Neuronal stem cell (in vitro differentiated cells): Measurements from ENCODE around the gene PSMD6.

ENCODE experiments used
- DNase-seq: peaks from one replicate; pipeline ENCODE4 v3.0.0-alpha.2; 2013; ENCODE audit warnings: low spot score
- H2AFZ ChIP-seq: one replicate; pipeline ENCODE4 v1.6.1; 2013; ENCODE audit warnings: mild to moderate bottlenecking, low read length, inconsistent platforms
- H2AK5ac ChIP-seq: 2 replicates; pipeline ENCODE4 v1.6.1; 2013; ENCODE audit warnings: low read depth, mild to moderate bottlenecking, inconsistent platforms, low read length, moderate library complexity, mixed read lengths
- H2BK120ac ChIP-seq: 2 replicates; pipeline ENCODE4 v1.6.1; 2013; ENCODE audit warnings: low read depth, mild to moderate bottlenecking, inconsistent platforms, low read length, moderate library complexity, mixed read lengths
- H2BK12ac ChIP-seq: one replicate; pipeline ENCODE4 v1.6.1; 2013; ENCODE audit warnings: low read length, inconsistent platforms
- H2BK15ac ChIP-seq: 2 replicates; pipeline ENCODE4 v1.6.1; 2013; ENCODE audit warnings: mild to moderate bottlenecking, low read length, inconsistent platforms, mixed read lengths
- H2BK5ac ChIP-seq: one replicate; pipeline ENCODE4 v1.6.1; 2013; ENCODE audit warnings: inconsistent platforms, mild to moderate bottlenecking, low read length, moderate library complexity
- H3K14ac ChIP-seq: one replicate; pipeline ENCODE4 v1.6.1; 2013; ENCODE audit warnings: low read length, inconsistent platforms
- H3K18ac ChIP-seq: 2 replicates; pipeline ENCODE4 v1.6.1; 2013; ENCODE audit warnings: low read length, inconsistent platforms
- H3K23ac ChIP-seq: 2 replicates; pipeline ENCODE4 v1.6.1; 2013; ENCODE audit warnings: low read depth, mild to moderate bottlenecking, mixed read lengths, low read length, inconsistent platforms; ENCODE audit not compliant: poor library complexity
- H3K27ac ChIP-seq: replicated peaks from 3 replicates; pipeline ENCODE4 v1.5.1; 2013; ENCODE audit warnings: low read length, inconsistent platforms
- H3K27me3 ChIP-seq, 3 experiments: 2 replicates each; pipeline ENCODE4 v1.6.1; 2013; ENCODE audit warnings: low read length in 3 of 3, mild to moderate bottlenecking in 2 of 3, inconsistent platforms in 1 of 3, low read depth in 1 of 3, mixed read lengths in 1 of 3, moderate library complexity in 1 of 3; ENCODE audit not compliant: control insufficient read depth in 3 of 3, insufficient read depth in 3 of 3
- H3K36me3 ChIP-seq, 2 donors: replicated peaks in 1 of 2; 2 replicates each; pipeline ENCODE4 v1.6.1; 2013; ENCODE audit warnings: low read length in 2 of 2; ENCODE audit not compliant: control insufficient read depth in 2 of 2, insufficient read depth in 2 of 2
- H3K4ac ChIP-seq: 2 replicates; pipeline ENCODE4 v1.6.1; 2013; ENCODE audit warnings: inconsistent platforms, mild to moderate bottlenecking, low read length, moderate library complexity
- H3K4me1 ChIP-seq, 2 donors: 1 replicate in 1 of 2; 2 replicates in 1 of 2; pipeline ENCODE4 v1.6.1; 2013; ENCODE audit warnings: low read length in 2 of 2, low read depth in 1 of 2; ENCODE audit not compliant: control insufficient read depth in 2 of 2, insufficient read depth in 1 of 2
- H3K4me2 ChIP-seq: one replicate; pipeline ENCODE4 v1.6.1; 2013; ENCODE audit warnings: mild to moderate bottlenecking, low read length, inconsistent platforms; ENCODE audit not compliant: insufficient read depth, poor library complexity, severe bottlenecking
- H3K4me3 ChIP-seq, 2 donors: 2 replicates each; pipeline ENCODE4 v1.5.1; 2013; ENCODE audit warnings: low read length in 2 of 2, mild to moderate bottlenecking in 2 of 2, inconsistent platforms in 1 of 2, moderate library complexity in 1 of 2
- H3K79me1 ChIP-seq: one replicate; pipeline ENCODE4 v1.6.1; 2013; ENCODE audit warnings: low read depth, mild to moderate bottlenecking, inconsistent platforms, low read length, moderate library complexity
- H3K9ac ChIP-seq: one replicate; pipeline ENCODE4 v1.6.1; 2013; ENCODE audit warnings: mild to moderate bottlenecking, low read depth, low read length, inconsistent platforms; ENCODE audit not compliant: poor library complexity
- H3K9me3 ChIP-seq, 2 donors: replicated peaks in 1 of 2; 2 replicates each; pipeline versions ENCODE3 to v1.6.1; 2013; ENCODE audit warnings: low read length in 2 of 2, mild to moderate bottlenecking in 2 of 2, inconsistent platforms in 1 of 2, low read depth in 1 of 2, mixed read lengths in 1 of 2, moderate library complexity in 1 of 2; ENCODE audit not compliant: control insufficient read depth in 2 of 2, insufficient read depth in 1 of 2
- H4K8ac ChIP-seq: one replicate; pipeline ENCODE4 v1.6.1; 2013; ENCODE audit warnings: low read depth, mild to moderate bottlenecking, inconsistent platforms, low read length, moderate library complexity
- H4K91ac ChIP-seq: one replicate; pipeline ENCODE4 v1.6.1; 2013; ENCODE audit warnings: low read length, low read depth, mild to moderate bottlenecking, inconsistent platforms; ENCODE audit not compliant: poor library complexity
- WGBS, 2 donors: extraction: QIAGEN DNeasy Blood & Tissue Kit; methylation state at CpG; one replicate each; pipeline ENCODE4 v1.1.7; 2013; ENCODE audit warnings: missing lambda C conversion rate in 2 of 2, mixed read lengths in 1 of 2; ENCODE audit not compliant: insufficient read length in 2 of 2, insufficient replicate concordance in 1 of 2; ENCODE audit errors: extremely low coverage in 2 of 2; 5-methylcytosine and 5-hydroxymethylcytosine counted together

The PSMD6 gene

GRCh38 chr3:63980830-63981498 lies 42.3 kb downstream of the PSMD6 start:
- no peak overlapping the region for H2BK12ac ChIP-seq
- no peak overlapping the region for H2BK15ac ChIP-seq
- no peak overlapping the region for H2BK5ac ChIP-seq
- no peak overlapping the region for H2AK5ac ChIP-seq
- no peak for DNase-seq
- H3K4me3 ChIP-seq = no peak overlapping the region
- H3K14ac ChIP-seq = no peak overlapping the region
- H3K9me3 ChIP-seq = no peaks in the 10 kb centered on the region
- H2BK120ac ChIP-seq = no peak overlapping the region
- no peak overlapping the region for H4K91ac ChIP-seq
- no peak overlapping the region for H3K27ac ChIP-seq
- H3K36me3 ChIP-seq = peaks cover 19 to 62% of the 10 kb centered on the region in 2 donors
- H4K8ac ChIP-seq = no peak overlapping the region
- peak overlapping the region; percentile 2 for H3K18ac ChIP-seq
- H3K79me1 ChIP-seq = peaks cover 3% of the 10 kb centered on the region
- no peaks in the 10 kb centered on the region for H3K27me3 ChIP-seq
- no peak overlapping the region for H3K9ac ChIP-seq
- peaks cover 0 to 21% of the 10 kb centered on the region in 2 donors for H3K4me1 ChIP-seq
- no peak overlapping the region for H2AFZ ChIP-seq
- no peak overlapping the region for H3K23ac ChIP-seq
- WGBS, 2 donors = no CpG with 5 or more reads among the region's 8 CpGs
- no peak overlapping the region for H3K4me2 ChIP-seq
- no peak overlapping the region for H3K4ac ChIP-seq

- peaks cover 4 to 18% of the 10 kb centered on the region in 2 donors for H3K4me1 ChIP-seq
- H3K9me3 ChIP-seq = no peaks in the 10 kb centered on the region
Observed at GRCh38 chr3:63980019-63980418, 43.3 kb downstream of the PSMD6 start.

GRCh38 chr3:63979093-63979885 lies 44.0 kb downstream of the PSMD6 start:
- Histone ChIP-seq H3K23ac (no peak overlapping the region), H3K4me1 (peaks cover 4 to 19% of the 10 kb centered on the region in 2 donors)

More at GRCh38 chr3:63980019-63980418, 43.3 kb downstream of the PSMD6 start:
- H3K36me3 ChIP-seq = peaks cover 19 to 54% of the 10 kb centered on the region in 2 donors
- no peak overlapping the region for H2BK5ac ChIP-seq
- H3K27me3 ChIP-seq = no peaks in the 10 kb centered on the region
- H3K23ac ChIP-seq = no peak overlapping the region
- peaks cover 3% of the 10 kb centered on the region for H3K79me1 ChIP-seq
- H3K4me3 ChIP-seq = no peak overlapping the region
- no peak overlapping the region for H3K14ac ChIP-seq
- no peak overlapping the region for H2BK12ac ChIP-seq
- H3K18ac ChIP-seq = no peak overlapping the region
- H2AK5ac ChIP-seq = no peak overlapping the region
- H2BK120ac ChIP-seq = no peak overlapping the region
- no peak overlapping the region for H2BK15ac ChIP-seq
- no peak for DNase-seq
- no peak overlapping the region for H3K4me2 ChIP-seq
- WGBS, 2 donors = no CpG with 5 or more reads among the region's 2 CpGs
- no peak overlapping the region for H4K91ac ChIP-seq
- no peak overlapping the region for H3K27ac ChIP-seq
- H3K9ac ChIP-seq = no peak overlapping the region
- H2AFZ ChIP-seq = no peak overlapping the region
- no peak overlapping the region for H4K8ac ChIP-seq
- H3K4ac ChIP-seq = no peak overlapping the region

DNA sequence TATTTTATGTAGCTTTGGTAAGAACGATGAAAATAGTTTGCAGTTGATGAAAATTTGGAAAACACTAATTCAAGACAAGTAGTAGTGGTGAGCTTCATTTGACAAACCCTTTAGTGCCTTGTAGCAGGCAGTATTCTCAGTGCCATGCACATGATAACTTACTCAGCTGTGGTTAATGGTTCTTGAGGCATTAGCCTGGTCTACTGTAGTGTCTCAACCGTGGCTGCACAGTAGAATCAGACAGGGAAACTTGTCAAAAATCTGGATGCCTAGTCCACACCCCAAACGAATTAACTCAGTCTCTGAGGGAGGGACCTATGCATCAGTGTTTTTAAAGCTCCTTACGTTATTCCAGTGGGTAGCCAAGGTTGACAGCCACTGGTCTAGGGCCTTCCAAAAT lies 45.4 kb downstream of the PSMD6 start:
- Histone ChIP-seq H3K27ac (peak overlapping the region; percentile 51), H3K14ac (no peak overlapping the region), H2AFZ (no peak overlapping the region), H3K4me3 (no peak overlapping the region), H3K23ac (no peak overlapping the region), H4K8ac (no peak overlapping the region), H3K27me3 (no peaks in the 10 kb centered on the region), H3K79me1 (peaks cover 3% of the 10 kb centered on the region), H2BK15ac (no peak overlapping the region), H3K4me1 (peaks cover 4 to 26% of the 10 kb centered on the region in 2 donors), H3K9ac (no peak overlapping the region), H3K9me3 (peaks cover 0 to 3% of the 10 kb centered on the region in 2 donors), H2BK120ac (no peak overlapping the region), H3K4me2 (no peak overlapping the region), H2BK12ac (no peak overlapping the region), H3K36me3 (peaks cover 17 to 49% of the 10 kb centered on the region in 2 donors), H3K4ac (no peak overlapping the region), H3K18ac (no peak overlapping the region), H2AK5ac (no peak overlapping the region), H2BK5ac (no peak overlapping the region), H4K91ac (no peak overlapping the region)
- WGBS, 2 donors = 100% methylated on average over 1 of the region's 4 CpGs
- DNase-seq = no peak

More at GRCh38 chr3:63979093-63979885, 44.0 kb downstream of the PSMD6 start:
- no peak overlapping the region for H2BK5ac ChIP-seq
- no peak overlapping the region for H3K4me3 ChIP-seq
- H2AFZ ChIP-seq = no peak overlapping the region
- WGBS, 2 donors = no CpG with 5 or more reads among the region's 12 CpGs
- H2BK12ac ChIP-seq = no peak overlapping the region
- no peak overlapping the region for H3K9ac ChIP-seq
- H3K4ac ChIP-seq = no peak overlapping the region
- no peak overlapping the region for H2AK5ac ChIP-seq
- peaks cover 19 to 49% of the 10 kb centered on the region in 2 donors for H3K36me3 ChIP-seq
- no peak overlapping the region for H2BK120ac ChIP-seq
- no peaks in the 10 kb centered on the region for H3K9me3 ChIP-seq
- no peak overlapping the region for H3K18ac ChIP-seq
- H3K27me3 ChIP-seq = no peaks in the 10 kb centered on the region
- no peak overlapping the region for H3K27ac ChIP-seq
- H3K14ac ChIP-seq = no peak overlapping the region
- H2BK15ac ChIP-seq = no peak overlapping the region
- no peak overlapping the region for H4K91ac ChIP-seq
- H4K8ac ChIP-seq = no peak overlapping the region
- no peak overlapping the region for H3K4me2 ChIP-seq
- H3K79me1 ChIP-seq = peaks cover 3% of the 10 kb centered on the region
- no peak for DNase-seq
